Stimulated activated CD4-positive, alpha-beta T cell treated with anti-CD3 and anti-CD28 coated beads, Interleukin-2, amount 100 ng/mL, for 48 hours (primary cell): ENCODE data around the gene HBG1.
"Not testable (repeated sequence)": the region's sequence is repeated elsewhere in the genome, so short reads cannot be mapped to it uniquely, and the experiment has no call there.

Experiments used
- DNase-seq, 2 donors: peaks; one replicate each; pipeline ENCODE4 v3.0.0-alpha.2; 2020

The HBG1 gene

DNA sequence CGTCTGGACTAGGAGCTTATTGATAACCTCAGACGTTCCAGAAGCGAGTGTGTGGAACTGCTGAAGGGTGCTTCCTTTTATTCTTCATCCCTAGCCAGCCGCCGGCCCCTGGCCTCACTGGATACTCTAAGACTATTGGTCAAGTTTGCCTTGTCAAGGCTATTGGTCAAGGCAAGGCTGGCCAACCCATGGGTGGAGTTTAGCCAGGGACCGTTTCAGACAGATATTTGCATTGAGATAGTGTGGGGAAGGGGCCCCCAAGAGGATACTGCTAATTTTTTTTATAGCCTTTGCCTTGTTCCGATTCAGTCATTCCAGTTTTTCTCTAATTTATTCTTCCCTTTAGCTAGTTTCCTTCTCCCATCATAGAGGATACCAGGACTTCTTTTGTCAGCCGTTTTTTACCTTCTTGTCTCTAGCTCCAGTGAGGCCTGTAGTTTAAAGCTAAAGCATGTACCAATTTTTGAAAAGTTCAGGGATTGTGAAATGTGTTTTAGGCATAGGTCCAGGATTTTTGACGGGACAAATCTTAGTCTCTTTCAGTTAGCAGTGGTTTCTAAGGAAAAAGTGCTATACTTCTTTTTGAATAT is at the start of gene HBG1:
TSS of gene HBG1 (minus strand) at position 51 of the 590 bp plus-strand sequence. CDS start 53 bp downstream, outside the sequence.
- DNase-seq = not testable (repeated sequence)

DNA sequence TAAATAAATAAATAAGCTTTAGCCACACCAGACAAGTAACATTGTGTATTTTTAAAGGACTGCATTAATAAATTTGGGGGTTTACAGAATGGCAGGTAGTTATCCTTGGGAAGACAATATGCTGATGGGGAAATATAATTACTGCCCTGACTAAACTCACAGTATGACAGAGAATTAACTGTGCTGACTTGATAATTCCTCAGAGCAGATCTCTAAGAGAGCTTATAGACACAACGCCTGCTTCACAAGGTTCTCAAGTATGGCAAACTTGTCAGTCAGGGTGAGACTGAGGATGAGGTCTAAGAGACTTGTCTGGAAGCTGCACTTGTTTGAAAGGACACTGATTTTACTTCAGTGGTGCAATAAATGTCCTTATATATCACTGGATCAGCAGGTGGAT is 48.8 kb upstream of the HBG1 start:
- no peak for DNase-seq

DNA sequence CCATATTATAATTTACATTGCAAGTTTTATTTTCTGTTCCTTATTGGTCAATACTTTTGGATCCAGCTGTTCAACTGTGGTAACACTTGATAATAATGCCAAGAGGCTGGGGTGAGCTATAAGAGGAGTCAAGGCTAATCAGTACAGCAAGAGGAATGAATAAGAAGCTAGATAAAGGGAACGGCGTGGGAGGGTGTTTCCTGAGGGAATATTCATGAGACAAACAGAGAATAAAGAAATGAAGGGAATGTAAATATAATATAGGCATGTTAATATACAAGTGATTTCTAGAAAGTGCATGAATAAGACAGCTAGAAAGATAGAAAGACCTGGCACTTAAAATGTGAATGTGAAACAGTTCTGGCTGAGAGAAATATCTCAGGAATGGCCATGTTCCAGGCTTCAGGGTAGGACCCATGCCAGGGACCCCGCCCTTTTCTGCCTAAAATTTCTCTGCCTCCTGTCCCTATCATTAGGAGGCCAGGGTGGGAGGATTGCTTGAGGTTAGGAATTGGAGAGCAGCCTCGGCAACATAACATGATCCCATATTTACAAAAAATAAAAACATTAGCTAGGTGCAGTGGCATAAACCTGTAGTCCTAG is 48.2 kb upstream of the HBG1 start:
- no peak for DNase-seq

DNA sequence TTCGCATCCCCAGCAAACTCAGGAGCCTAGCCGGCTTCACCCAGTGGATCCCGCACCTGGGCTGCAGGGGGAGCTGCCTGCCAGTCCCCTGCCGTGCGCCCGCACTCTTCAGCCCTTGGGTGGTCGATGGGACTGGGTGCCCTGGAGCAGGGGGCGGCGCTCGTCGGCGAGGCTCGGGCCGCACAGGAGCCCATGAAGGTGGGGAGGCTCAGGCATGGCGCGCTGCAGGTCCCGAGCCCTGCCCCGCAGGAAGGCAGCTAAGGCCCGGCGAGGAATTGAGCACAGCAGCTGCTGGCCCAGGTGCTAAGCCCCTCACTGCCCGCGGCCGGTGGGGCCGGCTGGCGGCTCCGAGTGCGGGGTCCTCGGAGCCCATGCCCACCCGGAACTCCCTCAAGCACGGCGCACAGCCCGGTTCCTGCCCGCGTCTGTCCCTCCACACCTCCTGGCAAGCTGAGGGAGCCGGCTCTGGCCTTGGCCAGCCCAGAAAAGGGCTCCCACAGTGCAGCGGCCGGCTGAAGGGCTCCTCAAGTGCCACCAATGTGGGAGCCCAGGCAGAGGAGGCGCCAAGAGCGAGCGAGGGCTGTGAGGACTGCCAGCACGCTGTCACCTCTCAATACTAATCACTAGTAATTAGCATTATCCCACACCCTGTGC is 44.8 kb upstream of the HBG1 start:
- DNase-seq = not testable (repeated sequence)

DNA sequence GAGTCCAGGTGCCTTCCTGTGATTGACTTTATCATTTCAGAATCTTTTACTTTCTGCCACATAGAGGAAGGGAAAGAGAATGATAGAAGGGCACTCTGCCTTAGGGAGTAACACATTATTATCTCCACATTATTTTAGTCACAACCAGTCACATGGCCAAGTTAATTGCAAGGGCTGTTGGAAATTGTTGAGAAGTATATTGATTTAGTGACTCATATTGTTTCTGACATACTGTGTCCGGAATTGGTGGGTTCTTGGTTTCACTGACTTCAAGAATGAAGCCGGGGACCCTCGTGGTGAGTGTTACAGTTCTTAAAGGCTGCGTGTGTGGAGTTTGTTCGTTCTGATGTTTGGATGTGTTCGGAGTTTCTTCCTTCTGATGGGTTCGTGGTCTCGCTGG is 43.4 kb upstream of the HBG1 start:
- no peak for DNase-seq

DNA sequence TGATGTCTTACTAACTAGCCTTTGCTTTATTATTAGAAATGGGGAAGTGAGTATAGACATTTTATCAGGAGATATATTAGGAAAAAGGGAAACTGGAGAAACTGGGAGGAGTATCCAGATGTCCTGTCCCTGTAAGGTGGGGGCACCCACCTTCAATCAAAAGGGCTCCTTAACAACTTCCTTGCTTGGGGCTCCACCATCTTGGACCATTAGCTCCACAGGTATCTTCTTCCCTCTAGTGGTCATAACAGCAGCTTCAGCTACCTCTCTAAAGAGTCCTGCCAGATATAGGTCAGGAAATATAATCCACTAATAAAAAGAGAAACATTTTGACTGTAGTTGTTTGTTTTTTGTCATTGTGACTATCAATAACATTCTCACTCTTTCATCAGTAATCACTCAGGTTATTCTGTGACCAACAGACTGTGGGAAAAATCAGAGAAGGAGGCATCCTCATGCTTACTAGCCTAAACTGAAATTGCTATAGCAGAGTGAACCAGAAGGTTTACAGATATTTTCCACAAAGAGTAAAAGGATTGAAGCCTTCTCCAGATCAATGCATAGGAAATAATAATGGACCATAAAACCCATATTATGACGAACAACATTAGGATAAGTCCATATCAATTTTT is 41.7 kb upstream of the HBG1 start:
- no peak for DNase-seq

DNA sequence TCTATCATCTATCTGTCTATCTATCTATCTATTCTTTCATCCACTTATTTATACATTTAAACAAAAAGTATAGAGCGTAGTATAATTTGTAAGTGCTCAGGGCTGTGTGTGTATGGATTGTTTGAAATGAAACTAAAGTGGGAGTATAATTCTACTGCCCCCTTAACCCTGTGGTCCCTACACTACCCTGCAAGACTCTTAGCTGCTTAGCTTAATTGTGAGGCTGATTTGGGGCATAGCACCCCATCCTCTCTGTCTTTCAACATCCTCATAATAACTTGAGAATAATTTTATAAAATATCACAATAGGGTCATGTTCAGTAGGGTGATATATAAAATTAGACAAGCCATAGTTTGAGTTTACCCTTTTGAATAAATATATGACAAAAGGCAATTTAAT is 40.4 kb upstream of the HBG1 start:
- DNase-seq = no peak

DNA sequence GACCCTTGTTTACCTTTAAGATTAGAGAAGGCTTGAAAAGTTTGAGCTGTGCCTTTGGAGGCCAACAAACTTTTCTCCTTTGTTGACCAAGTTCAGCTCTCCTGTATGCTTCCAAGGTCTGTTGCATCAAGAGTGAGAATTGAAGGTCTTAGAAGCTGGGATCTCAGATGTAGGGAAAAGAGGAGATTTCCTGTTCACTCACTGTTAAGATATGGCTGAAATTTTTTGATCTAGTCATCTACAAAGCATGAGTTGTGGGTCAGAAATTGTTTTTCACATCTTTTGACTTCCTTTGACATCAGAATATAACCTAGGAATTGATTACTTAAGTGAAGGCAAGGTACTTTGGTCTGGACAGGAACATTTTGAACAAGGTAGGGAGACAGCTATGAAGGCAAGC is 40.0 kb upstream of the HBG1 start:
- no peak for DNase-seq

DNA sequence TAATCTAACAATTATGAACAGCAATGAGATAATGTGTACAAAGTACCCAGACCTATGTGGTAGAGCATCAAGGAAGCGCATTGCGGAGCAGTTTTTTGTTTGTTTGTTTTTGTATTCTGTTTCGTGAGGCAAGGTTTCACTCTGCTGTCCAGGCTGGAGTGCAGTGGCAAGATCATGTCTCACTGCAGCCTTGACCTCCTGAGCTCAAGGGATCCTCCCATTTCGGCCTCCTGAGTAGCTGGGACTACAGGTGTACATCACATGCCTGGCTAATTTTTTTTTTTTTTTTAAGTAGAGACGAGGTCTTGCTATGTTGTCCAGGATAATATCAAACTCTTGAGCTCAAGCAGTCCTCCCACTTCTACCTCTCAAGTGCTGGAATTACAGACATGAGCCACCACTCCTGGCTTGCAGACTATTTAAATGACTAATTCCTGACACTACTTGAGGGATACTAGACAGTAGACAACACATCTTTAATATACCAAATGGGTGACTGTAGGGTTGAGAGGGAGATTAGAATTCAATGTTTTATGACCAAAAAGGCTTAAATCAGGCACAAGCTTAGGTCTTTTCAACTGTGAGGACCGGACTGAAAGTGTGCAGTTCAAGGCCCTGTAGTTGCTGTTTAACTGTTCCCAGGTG is 39.4 kb upstream of the HBG1 start:
- no peak for DNase-seq

DNA sequence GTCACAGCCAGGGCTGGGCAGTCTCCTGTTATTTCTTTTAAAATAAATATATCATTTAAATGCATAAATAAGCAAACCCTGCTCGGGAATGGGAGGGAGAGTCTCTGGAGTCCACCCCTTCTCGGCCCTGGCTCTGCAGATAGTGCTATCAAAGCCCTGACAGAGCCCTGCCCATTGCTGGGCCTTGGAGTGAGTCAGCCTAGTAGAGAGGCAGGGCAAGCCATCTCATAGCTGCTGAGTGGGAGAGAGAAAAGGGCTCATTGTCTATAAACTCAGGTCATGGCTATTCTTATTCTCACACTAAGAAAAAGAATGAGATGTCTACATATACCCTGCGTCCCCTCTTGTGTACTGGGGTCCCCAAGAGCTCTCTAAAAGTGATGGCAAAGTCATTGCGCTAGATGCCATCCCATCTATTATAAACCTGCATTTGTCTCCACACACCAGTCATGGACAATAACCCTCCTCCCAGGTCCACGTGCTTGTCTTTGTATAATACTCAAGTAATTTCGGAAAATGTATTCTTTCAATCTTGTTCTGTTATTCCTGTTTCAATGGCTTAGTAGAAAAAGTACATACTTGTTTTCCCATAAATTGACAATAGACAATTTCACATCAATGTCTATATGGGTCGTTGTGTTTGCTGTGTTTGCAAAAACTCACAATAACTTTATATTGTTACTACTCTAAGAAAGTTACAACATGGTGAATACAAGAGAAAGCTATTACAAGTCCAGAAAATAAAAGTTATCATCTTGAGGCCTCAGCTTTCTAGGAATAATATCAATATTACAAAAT is 38.6 kb upstream of the HBG1 start:
- DNase-seq = no peak

DNA sequence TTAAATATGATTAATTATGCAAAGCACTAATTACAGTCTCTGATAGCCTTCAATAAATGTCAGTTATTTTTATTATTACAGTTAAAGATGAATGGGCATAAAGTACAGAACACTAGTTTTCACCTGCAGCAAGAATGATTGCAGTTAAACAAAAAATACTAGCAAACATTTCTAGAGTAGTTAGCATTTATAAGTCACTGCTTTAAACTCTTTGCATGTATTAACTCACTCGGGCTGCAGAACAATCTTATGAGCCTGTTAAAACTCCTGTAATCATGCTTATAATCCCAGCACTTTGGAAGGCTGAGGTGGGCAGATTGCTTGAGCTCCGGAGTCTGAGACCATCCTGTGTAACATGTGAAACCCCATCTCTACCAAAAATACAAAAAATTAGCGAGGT is 37.2 kb upstream of the HBG1 start:
- DNase-seq = no peak

DNA sequence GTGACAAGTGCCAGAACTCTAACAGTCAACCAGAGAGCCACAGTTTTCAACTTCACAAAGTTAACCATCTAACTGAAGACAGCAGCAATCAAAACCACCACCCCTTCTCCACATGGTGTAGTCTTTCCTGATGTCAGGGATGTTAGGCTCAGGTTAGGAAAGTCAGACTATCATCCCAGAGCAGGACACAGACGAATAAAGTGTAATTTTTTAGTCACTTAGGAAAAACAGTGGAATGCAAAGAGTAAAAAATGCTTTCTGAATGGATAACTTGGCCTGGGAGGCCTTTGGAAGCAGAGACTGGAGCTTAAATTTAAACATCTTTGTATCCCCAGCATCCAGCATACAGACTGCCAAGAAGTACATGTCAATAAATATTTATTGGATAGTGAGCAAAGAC is 36.7 kb upstream of the HBG1 start:
- no peak for DNase-seq

DNA sequence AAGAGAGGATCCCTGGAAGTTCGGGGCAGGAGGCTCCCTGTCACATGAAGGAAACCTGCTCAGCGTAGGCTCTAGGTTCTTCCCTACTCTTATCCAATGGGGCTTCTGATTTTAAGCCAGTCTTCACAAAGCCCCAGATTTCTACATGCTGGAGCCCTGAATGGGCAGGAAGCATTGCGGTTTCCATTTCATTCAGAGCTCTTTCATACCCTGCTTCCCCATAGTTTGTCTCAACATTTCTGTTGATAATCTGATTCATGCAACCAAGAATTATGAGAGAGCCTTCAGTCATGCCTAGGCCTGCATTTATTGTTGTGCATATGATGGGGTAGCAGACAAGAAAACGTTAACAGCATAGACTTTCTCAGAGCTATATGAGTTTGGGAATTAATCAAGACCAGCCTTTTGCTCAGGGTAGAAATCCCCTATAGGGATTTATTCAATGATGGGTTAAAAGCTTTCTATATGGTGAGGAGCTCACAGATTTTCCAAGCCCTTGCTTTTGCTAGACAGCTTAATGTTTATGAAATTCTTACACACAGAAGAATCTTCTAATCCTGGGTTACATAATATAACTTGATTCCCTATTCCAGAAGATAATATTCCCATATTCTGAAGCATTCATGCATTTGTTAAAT is 36.2 kb upstream of the HBG1 start:
- DNase-seq = no peak

DNA sequence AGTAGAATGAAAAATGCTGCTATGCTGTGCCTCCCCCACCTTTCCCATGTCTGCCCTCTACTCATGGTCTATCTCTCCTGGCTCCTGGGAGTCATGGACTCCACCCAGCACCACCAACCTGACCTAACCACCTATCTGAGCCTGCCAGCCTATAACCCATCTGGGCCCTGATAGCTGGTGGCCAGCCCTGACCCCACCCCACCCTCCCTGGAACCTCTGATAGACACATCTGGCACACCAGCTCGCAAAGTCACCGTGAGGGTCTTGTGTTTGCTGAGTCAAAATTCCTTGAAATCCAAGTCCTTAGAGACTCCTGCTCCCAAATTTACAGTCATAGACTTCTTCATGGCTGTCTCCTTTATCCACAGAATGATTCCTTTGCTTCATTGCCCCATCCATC is 35.0 kb upstream of the HBG1 start:
- no peak for DNase-seq

DNA sequence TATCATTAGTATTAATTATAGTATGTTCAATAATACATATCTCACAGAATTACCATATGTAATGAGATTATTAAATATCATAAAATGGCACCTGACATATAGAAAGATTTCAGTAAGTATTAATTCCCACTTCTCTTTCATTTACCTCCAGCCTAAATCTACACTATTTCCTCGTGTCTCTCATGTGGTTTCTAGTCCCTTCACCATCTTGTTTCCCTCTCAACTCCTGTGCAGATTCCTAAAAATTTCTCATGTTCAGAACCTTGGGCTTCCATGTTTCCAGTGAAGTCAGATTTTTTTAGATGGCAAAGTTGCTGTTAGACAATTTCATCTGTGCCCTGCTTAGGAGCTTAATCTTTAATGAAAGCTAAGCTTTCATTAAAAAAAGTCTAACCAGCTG is 34.2 kb upstream of the HBG1 start:
- no peak for DNase-seq

DNA sequence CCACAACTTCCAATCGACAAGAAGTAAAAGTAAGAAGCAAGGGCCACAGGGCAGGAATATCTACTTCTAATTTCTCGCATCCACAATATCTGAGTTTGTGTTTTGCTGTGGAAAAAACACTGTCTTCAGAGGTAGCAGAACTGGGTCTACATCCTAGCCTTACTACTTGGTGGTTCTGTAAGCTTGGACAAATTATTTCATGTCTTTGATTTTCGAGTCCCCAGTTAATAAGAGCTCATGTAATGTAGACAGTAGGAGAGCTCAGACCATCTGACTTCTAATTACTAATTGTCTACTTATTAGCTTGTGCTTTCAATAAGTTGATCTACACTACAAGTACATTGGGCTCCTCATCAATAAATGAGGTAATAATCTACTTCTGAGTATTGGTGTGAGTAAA is 33.4 kb upstream of the HBG1 start:
- no peak for DNase-seq

DNA sequence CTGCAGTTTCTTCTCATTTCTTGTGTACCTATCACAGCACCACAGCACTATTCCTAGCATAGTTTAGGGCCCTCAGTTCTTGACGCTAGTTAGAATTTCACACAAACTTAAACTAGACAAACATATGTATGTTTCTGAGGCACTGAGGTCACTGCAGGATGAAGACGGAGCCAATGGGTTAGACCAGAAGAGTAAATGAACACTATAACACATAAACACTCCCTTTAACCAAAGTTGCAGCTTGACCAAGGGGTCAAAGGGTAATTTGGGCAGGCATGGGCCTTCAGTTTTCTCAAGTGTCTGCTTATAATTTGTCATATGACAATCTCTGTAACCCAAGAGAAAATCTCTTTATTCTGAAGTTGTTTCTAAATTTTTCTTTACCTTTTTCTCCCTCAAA is 33.0 kb upstream of the HBG1 start:
- DNase-seq = no peak

DNA sequence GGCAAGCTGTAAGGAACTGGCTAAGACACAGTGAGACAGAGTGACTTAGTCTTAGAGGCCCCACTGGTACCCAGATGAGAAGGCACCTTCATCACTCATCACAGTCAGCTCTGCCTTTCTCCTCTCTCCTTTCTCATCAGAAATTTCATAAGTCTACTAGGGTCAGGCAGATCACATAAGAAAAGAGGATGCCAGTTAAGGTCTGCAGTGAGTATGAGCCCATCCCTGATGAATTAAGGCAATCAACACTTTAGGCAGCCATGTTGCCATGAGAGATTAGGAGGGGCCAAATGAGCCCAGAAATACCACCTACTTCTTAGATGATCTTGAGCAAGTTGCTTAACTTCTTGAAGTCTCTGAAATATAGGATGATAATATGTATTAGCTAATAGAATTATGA is 31.9 kb upstream of the HBG1 start:
- DNase-seq = no peak

DNA sequence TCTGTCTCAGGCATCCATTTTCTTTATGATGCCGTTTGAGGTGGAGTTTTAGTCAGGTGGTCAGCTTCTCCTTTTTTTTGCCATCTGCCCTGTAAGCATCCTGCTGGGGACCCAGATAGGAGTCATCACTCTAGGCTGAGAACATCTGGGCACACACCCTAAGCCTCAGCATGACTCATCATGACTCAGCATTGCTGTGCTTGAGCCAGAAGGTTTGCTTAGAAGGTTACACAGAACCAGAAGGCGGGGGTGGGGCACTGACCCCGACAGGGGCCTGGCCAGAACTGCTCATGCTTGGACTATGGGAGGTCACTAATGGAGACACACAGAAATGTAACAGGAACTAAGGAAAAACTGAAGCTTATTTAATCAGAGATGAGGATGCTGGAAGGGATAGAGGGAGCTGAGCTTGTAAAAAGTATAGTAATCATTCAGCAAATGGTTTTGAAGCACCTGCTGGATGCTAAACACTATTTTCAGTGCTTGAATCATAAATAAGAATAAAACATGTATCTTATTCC is 31.0 kb upstream of the HBG1 start:
- no peak for DNase-seq

DNA sequence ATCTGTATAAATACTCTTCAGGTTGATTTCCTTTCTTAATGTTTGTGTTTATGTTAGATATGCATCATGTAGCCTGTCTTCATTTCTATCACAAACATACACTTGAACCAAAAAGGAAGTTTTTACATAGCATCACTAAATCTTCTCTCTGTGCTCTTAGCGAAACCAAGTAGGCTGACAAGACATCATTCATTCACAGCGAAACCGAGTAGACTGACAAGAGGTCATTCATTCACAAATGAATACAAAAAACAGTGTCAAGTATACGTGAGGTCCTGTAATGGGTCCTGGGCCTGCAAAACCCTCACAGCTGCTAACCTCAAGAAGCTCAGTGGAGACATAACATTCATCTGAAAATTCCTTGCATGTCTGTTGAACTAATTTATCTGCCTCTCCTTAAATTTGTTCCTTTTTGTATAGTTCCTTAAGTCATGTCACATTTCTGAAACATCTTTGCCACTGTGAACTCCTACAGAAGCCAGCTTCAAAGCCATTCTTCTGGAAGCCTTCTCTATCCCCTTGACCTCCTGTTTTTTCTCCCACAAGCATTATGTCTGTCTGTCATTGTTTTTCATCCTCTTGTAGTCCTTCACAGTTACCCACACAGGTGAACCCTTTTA is 29.9 kb upstream of the HBG1 start:
- no peak for DNase-seq

DNA sequence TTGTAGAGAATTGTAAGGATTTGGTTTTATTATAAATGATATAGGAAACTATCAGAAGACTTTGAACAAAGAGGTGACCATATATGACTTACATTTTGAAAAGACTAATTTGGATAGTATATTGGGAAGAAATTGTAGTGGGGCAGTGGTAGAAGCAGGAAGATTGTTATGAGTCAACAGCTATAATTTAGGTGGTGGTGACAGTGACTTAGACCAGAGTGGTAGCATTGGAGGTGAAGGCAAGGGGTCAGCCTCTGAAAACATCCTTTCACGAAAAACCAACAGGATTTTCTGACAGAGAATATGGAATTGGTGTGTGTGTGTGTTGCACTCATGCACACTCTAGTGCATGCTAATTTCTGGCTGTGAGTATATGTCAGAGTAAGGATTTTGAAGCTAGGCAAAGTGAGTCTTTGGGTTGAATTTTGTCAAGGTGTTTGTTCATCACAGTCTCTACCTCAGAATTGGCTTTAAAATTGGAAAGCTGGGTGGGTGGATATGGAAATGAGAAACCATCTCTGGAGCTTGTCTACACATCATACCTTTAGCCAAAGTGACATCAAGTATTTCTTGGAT is 28.2 kb upstream of the HBG1 start:
- DNase-seq = no peak
